ENCODE results near the gene GGNBP2. TPM values are rescaled to one million over a fixed set of nuclear protein-coding genes. Genes with fewer than 3 reads are reported as not detected.

GGNBP2 gene
- total RNA-seq, 4 donors from 2014 or later = 28.8 to 56.6 (median 39.5) TPM

DNA sequence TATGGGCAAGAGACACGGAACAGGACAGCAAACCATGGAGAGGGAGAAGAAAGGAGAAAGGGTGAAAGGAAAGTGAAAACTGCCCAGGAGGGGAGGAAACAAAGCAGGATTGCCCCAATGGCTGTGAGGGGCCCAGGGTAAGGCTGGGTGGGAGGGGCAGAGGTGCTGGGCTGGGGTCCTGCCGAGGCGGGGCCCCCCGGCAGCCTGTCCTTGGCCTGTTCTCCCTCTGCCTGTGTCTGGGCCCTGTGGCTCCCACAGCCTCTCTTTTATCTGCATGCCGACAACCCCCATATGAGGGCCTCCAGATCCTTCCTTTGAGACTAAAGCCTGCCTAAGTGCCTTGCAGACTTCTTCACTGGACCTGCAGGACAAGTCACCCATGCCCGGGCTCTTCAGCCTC lies 42.8 kb upstream of the GGNBP2 start:
- no peak for TF ChIP-seq POLR2A (IDR thresholded peaks at IDR 0.05)
- TF ChIP-seq, protein P1, sequence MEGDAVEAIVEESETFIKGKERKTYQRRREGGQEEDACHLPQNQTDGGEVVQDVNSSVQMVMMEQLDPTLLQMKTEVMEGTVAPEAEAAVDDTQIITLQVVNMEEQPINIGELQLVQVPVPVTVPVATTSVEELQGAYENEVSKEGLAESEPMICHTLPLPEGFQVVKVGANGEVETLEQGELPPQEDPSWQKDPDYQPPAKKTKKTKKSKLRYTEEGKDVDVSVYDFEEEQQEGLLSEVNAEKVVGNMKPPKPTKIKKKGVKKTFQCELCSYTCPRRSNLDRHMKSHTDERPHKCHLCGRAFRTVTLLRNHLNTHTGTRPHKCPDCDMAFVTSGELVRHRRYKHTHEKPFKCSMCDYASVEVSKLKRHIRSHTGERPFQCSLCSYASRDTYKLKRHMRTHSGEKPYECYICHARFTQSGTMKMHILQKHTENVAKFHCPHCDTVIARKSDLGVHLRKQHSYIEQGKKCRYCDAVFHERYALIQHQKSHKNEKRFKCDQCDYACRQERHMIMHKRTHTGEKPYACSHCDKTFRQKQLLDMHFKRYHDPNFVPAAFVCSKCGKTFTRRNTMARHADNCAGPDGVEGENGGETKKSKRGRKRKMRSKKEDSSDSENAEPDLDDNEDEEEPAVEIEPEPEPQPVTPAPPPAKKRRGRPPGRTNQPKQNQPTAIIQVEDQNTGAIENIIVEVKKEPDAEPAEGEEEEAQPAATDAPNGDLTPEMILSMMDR (IDR thresholded peaks at IDR 0.05 in 4 of 5, conservative IDR thresholded peaks at IDR 0.05 in 1 of 5) = no peak
- no peak for DNase-seq
- peaks cover 0 to 75% of the 10 kb centered on the region in 2 donors for H3K36me3 ChIP-seq
- intact Hi-C loops (cut with DNase I; ENCODE audit: low total_unique reads) (no loop called here), in situ Hi-C loops (cut with MboI; ENCODE audit: low sequenced_read_pairs in 4 of 4) (no loop called here)
- H3K27me3 ChIP-seq = no peaks in the 10 kb centered on the region
- no peaks in the 10 kb centered on the region for H3K9me3 ChIP-seq
- no peak for ATAC-seq
- H3K27ac ChIP-seq = no peak overlapping the region
- H3K4me1 ChIP-seq = no peaks in the 10 kb centered on the region
- no peak overlapping the region for H3K4me3 ChIP-seq

DNA sequence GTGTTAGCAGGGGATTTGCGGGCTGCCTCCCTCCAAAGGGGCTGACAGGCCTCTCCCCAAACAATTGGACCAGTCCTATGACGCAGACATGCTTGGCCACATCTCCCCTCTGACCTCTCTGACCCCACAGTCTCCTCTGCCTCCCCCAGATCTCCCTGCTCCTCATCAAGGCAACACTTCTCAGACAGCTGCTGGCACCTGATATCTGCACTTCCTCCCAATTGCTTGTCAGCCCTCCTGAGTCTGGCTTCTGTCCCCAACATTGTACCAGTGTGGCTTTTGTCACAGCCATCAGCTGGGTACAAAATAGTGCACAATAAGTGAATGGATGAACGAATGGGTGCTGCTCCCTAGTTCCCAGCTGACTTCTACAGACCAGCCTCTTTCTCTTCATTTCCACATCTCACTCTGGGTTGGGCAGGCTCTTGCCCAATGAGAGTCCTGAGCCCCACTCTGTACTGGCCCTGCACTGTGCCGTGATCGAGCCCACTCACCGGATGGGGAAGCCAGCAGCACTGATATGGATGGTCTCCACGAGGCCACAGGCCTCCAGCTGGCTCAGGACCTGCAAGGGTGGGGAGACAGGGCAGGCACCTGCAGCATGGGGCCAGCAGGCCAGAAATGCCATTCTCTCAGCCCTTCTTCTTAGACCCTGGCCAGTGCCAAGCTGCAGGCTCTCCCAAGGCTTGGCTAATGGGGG lies 41.1 kb upstream of the GGNBP2 start:
- ATAC-seq (no peak), DNase-seq (no peak)
- peaks cover 0 to 76% of the 10 kb centered on the region in 2 donors for H3K36me3 ChIP-seq
- in situ Hi-C loops (cut with MboI; ENCODE audit: low sequenced_read_pairs in 4 of 4) = no loop called here
- H3K27ac ChIP-seq = no peak overlapping the region
- no peaks in the 10 kb centered on the region for H3K9me3 ChIP-seq
- H3K4me1 ChIP-seq = no peaks in the 10 kb centered on the region
- TF ChIP-seq, protein P1 (IDR thresholded peaks at IDR 0.05 in 4 of 5, conservative IDR thresholded peaks at IDR 0.05 in 1 of 5) = no peak
- TF ChIP-seq POLR2A (IDR thresholded peaks at IDR 0.05) = no peak
- intact Hi-C loops (cut with DNase I; ENCODE audit: low total_unique reads) = no loop called here
- no peaks in the 10 kb centered on the region for H3K27me3 ChIP-seq
- H3K4me3 ChIP-seq = no peak overlapping the region

DNA sequence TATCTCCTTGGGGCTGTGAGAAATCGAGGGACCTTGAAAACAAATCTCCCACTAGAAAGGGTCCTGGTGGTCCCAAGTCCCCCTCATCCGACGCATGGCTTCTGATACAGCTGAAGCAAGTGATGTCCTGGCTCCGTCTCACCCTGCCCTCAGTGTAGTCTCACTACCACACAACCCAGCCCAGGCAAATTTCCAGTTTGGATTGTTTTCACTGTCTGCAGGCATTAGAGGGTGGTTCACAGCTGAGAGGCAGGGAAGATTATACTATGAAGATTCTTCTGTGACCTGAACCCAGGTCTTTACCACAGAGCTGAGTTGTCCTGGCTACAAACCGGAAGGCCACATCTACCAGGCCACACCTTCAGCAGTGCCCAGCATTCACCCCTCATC lies 40.6 kb upstream of the GGNBP2 start:
- no peak overlapping the region for H3K27ac ChIP-seq
- no peak overlapping the region for H3K4me3 ChIP-seq
- TF ChIP-seq POLR2A (IDR thresholded peaks at IDR 0.05) = no peak
- TF ChIP-seq, protein P1 (IDR thresholded peaks at IDR 0.05 in 4 of 5, conservative IDR thresholded peaks at IDR 0.05 in 1 of 5) = no peak
- peaks cover 0 to 72% of the 10 kb centered on the region in 2 donors for H3K36me3 ChIP-seq
- H3K9me3 ChIP-seq = no peaks in the 10 kb centered on the region
- intact Hi-C loops (cut with DNase I; ENCODE audit: low total_unique reads) (no loop called here), in situ Hi-C loops (cut with MboI; ENCODE audit: low sequenced_read_pairs in 4 of 4) (no loop called here)
- H3K27me3 ChIP-seq = no peaks in the 10 kb centered on the region
- no peak for ATAC-seq
- DNase-seq = no peak
- no peaks in the 10 kb centered on the region for H3K4me1 ChIP-seq

DNA sequence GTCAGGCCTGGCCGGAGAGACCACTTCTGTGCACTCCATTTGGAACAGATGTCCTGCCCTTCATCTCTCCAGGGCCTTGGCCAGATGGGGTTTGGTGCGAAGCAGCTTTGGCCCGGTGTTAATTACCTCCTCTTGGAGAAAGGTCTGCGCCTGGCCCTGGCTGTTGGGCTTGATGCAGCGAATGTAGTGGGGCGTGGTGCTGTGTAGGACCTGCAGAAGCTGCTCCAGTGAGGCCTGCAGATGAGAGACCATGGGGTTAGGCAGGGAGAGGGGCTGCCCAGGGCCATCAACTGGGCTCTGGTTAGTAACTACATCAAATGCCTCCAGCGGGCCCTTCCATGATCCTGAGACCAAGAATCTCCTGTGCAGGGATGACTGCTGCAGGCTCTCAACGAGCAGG lies 39.5 kb upstream of the GGNBP2 start:
- no peak overlapping the region for H3K27ac ChIP-seq
- no peaks in the 10 kb centered on the region for H3K27me3 ChIP-seq
- H3K4me3 ChIP-seq = no peak overlapping the region
- no peak for TF ChIP-seq POLR2A (IDR thresholded peaks at IDR 0.05)
- TF ChIP-seq, protein P1 (IDR thresholded peaks at IDR 0.05 in 4 of 5, conservative IDR thresholded peaks at IDR 0.05 in 1 of 5) = no peak
- intact Hi-C loops (cut with DNase I; ENCODE audit: low total_unique reads) = no loop called here
- peaks cover 0 to 69% of the 10 kb centered on the region in 2 donors for H3K36me3 ChIP-seq
- in situ Hi-C loops (cut with MboI; ENCODE audit: low sequenced_read_pairs in 4 of 4) = no loop called here
- DNase-seq (no peak), ATAC-seq (no peak)
- no peaks in the 10 kb centered on the region for H3K9me3 ChIP-seq
- no peaks in the 10 kb centered on the region for H3K4me1 ChIP-seq

All from gastrocnemius medialis (tissue), 4 donors.